HepG2 (cell line): ENCODE data around the gene GJB5. TPM values are rescaled to one million over a fixed set of nuclear protein-coding genes. Genes with fewer than 3 reads are reported as not detected.

ENCODE experiments used
- ATAC-seq: fragments of 200-7000 bp; cut with Tn5 transposase; 3 replicates; pipeline ENCODE4 v1.9.1; 2020; ENCODE audit warnings: mild to moderate bottlenecking, moderate library complexity
- Bru-seq: library from RNA; stranded (reverse); fragments of 400-500 nt; gene quantifications from one replicate; lab custom pipeline; 2021; lab: Mats Ljungman, UMichigan
- BruChase-seq, 2 experiments: library from RNA; stranded (reverse); fragments of 400-500 nt; gene quantifications; one replicate each; lab custom pipeline; 2021; lab: Mats Ljungman, UMichigan
- BruUV-seq: library from RNA; stranded (reverse); fragments of 400-500 nt; replicated peaks from 2 replicates; lab custom pipeline; 2021; lab: Mats Ljungman, UMichigan
- CTCF ChIA-PET: fragments of 300-600 bp; formaldehyde crosslinking; extraction: SDS; loops from one replicate; lab custom pipeline; 2021; ENCODE audit warnings: low total read pairs, inconsistent platforms, low intra/inter-chr PET ratio; lab: Yijun Ruan, JAX
- POLR2A ChIA-PET: fragments of 350-600 bp; sonication (Branson Sonifier 250); formaldehyde crosslinking; loops from one replicate; lab custom pipeline; 2020; ENCODE audit warnings: antibody characterized with exemption, inconsistent platforms; lab: Yijun Ruan, JAX
- DNase-seq: peaks from one replicate; pipeline ENCODE4 v3.0.0-alpha.2; 2015; ENCODE audit warnings: low spot score
- FAIRE-seq: peaks from 3 replicates; lab custom pipeline; 2011; peaks lifted over from hg19 to GRCh38; lab: Jason Lieb, UNC
- H2AFZ ChIP-seq: one replicate; pipeline ENCODE4 v1.6.1; 2011; ENCODE audit warnings: low read length, inconsistent platforms
- H3K27ac ChIP-seq: fragments of 300-600 bp; 3 replicates; pipeline ENCODE4 v1.8.0; 2011; ENCODE audit warnings: mixed run types, mild to moderate bottlenecking, mixed read lengths, low read length, inconsistent platforms; ENCODE audit not compliant: insufficient read depth; ENCODE audit errors: extremely low read length
- H3K27me3 ChIP-seq, 2 experiments: fragments of 200-600 bp in 1 of 2; 2 replicates in 1 of 2; 3 replicates in 1 of 2; pipeline versions ENCODE4 v1.6.0 to v1.8.0; 2011; ENCODE audit warnings: low read length in 2 of 2, mild to moderate bottlenecking in 2 of 2, moderate library complexity in 2 of 2, inconsistent platforms in 1 of 2; ENCODE audit not compliant: insufficient read depth in 2 of 2, control insufficient read depth in 1 of 2
- H3K36me3 ChIP-seq, 2 experiments: fragments of 200-600 bp in 1 of 2; replicated peaks in 1 of 2; 2 replicates in 1 of 2; 3 replicates in 1 of 2; pipeline versions ENCODE4 v1.5.1 to v1.8.0; 2011; ENCODE audit warnings: low read length in 2 of 2, inconsistent platforms in 1 of 2; ENCODE audit not compliant: insufficient read depth in 2 of 2, control insufficient read depth in 1 of 2
- H3K4me1 ChIP-seq: 2 replicates; pipeline ENCODE4 v1.5.1; 2012; ENCODE audit warnings: low read length, inconsistent platforms; ENCODE audit not compliant: insufficient read depth
- H3K4me2 ChIP-seq: 2 replicates; pipeline ENCODE4 v1.6.0; 2011; ENCODE audit warnings: low read depth, low read length, inconsistent platforms
- H3K4me3 ChIP-seq, 3 experiments: fragments of 200-600 bp in 1 of 3; sonication (generic), shearing (Covaris generic) in 1 of 3; replicated peaks in 1 of 3; 2 replicates each; pipeline ENCODE4 v1.5.1; 2011 to 2016; ENCODE audit warnings: low read length in 3 of 3, inconsistent platforms in 2 of 3, low read depth in 2 of 3, mild to moderate bottlenecking in 2 of 3, control low read depth in 1 of 3, mixed read lengths in 1 of 3; ENCODE audit not compliant: insufficient read depth in 1 of 3
- H3K79me2 ChIP-seq: one replicate; pipeline ENCODE4 v1.6.1; 2011; ENCODE audit warnings: low read length, inconsistent platforms; ENCODE audit not compliant: insufficient read depth
- H3K9ac ChIP-seq: 2 replicates; pipeline ENCODE4 v1.6.0; 2011; ENCODE audit warnings: mild to moderate bottlenecking, low read depth, low read length, inconsistent platforms; ENCODE audit not compliant: insufficient read depth
- H3K9me3 ChIP-seq: 2 replicates; pipeline ENCODE4 v1.5.1; 2012; ENCODE audit warnings: mild to moderate bottlenecking, low read length
- H4K20me1 ChIP-seq: 2 replicates; pipeline ENCODE4 v1.6.0; 2011; ENCODE audit warnings: inconsistent platforms, mild to moderate bottlenecking, low read length, moderate library complexity; ENCODE audit not compliant: insufficient read depth
- HMGXB3 ChIP-seq: sonication (generic); formaldehyde crosslinking; IDR thresholded peaks from 2 replicates; pipeline ENCODE4 v1.4.0; 2020; ENCODE audit warnings: missing genetic modification reagents, borderline replicate concordance
- HNRNPLL ChIP-seq: fragments of 200-400 bp; formaldehyde crosslinking; IDR thresholded peaks from 2 replicates; pipeline ENCODE4 v1.6.1; 2017; ENCODE audit warnings: mild to moderate bottlenecking, low read depth, low read length; ENCODE audit not compliant: poor library complexity, severe bottlenecking
- MATR3 ChIP-seq: sonication (generic); formaldehyde crosslinking; IDR thresholded peaks from 2 replicates; pipeline ENCODE4 v1.4.0; 2020; ENCODE audit warnings: missing genetic modification reagents
- NCOR1 ChIP-seq: fragments of 200-600 bp; sonication (generic); IDR thresholded peaks from 2 replicates; pipeline ENCODE4 v1.7.0; 2017; ENCODE audit warnings: antibody characterized with exemption, low read length, borderline replicate concordance
- NR2C2 ChIP-seq: sonication (generic); formaldehyde crosslinking; IDR thresholded peaks from 2 replicates; pipeline ENCODE4 v1.4.0; 2020; ENCODE audit warnings: missing genetic modification reagents, mild to moderate bottlenecking, moderate library complexity, borderline replicate concordance
- PCBP1 ChIP-seq: fragments of 200-400 bp; formaldehyde crosslinking; IDR thresholded peaks from 2 replicates; pipeline ENCODE4 v1.6.1; 2017; ENCODE audit warnings: mild to moderate bottlenecking, low read depth, low read length, borderline replicate concordance
- ZNF10 ChIP-seq: sonication (generic); formaldehyde crosslinking; IDR thresholded peaks from 2 replicates; pipeline ENCODE4 v1.4.0; 2020; ENCODE audit warnings: mild to moderate bottlenecking, low read depth, missing genetic modification reagents, borderline replicate concordance
- WGBS: methylation state at CpG from one replicate; pipeline ENCODE4 v1.1.6; 2017; ENCODE audit warnings: low lambda C conversion rate; 5-methylcytosine and 5-hydroxymethylcytosine counted together
- in situ Hi-C: cut with HindIII; loops from 2 replicates; pipeline ENCODE4 v1.10.0; 2017; ENCODE audit warnings: low pct_unique_long_range_greater_than_20kb; ENCODE audit not compliant: extremely low pct_ligation_motif_present
- intact Hi-C: fragments of 100-400 bp; cut with micrococcal nuclease; formaldehyde crosslinking; loops from one replicate; pipeline ENCODE4 v1.10.0; 2022; ENCODE audit not compliant: unreplicated experiment
- long read RNA-seq, 2 experiments: library from RNA in 1 of 2; library from polyadenylated mRNA in 1 of 2; stranded (forward) in 1 of 2; unstranded in 1 of 2; transcript quantifications; one replicate each; pipeline ENCODE4 v2.0.0, GENCODE V29; 2019 to 2022
- polyA minus RNA-seq, 3 experiments: library from RNA; depleted of rRNA, polyadenylated mRNA; stranded (reverse); fragments of >200 nt; gene quantifications; 2 replicates each; pipeline ENCODE4 v1.2.3, GENCODE V29; 2011; ENCODE audit warnings: low replicate concordance in 1 of 3
- polyA plus RNA-seq, 8 experiments: library from polyadenylated mRNA; depleted of rRNA in 3 of 8; stranded (reverse) in 7 of 8; unstranded in 1 of 8; fragments of >200 nt; fragmentation: Illumina TruSeq in 4 of 8; extraction: Trizol in 4 of 8; gene quantifications; 2 replicates each; pipeline versions ENCODE4 v1.2.1 to v1.2.3, GENCODE V29; 2011 to 2016; ENCODE audit warnings: low read depth in 4 of 8, missing spikeins in 1 of 8, mixed read lengths in 1 of 8; ENCODE audit not compliant: insufficient read depth in 1 of 8
- total RNA-seq, 5 experiments: library from RNA; depleted of rRNA; stranded (reverse); fragments of >200 nt; fragmentation: Illumina TruSeq; extraction: Trizol; gene quantifications; 2 replicates each; pipeline ENCODE4 v1.2.3, GENCODE V29; 2016; ENCODE audit warnings: low read depth in 1 of 5

GJB5 gene
- total RNA-seq (2016; rRNA removed; fragmentation: Illumina TruSeq; extraction: Trizol) (not detected in 2 replicates), polyA plus RNA-seq (2011; rRNA removed) (not detected in 2 replicates), polyA minus RNA-seq (2011; rRNA and poly(A)+ RNA removed; ENCODE audit: low replicate concordance) (16.6 TPM in 1 of 2 replicates, not detected in the other), Bru-seq, nascent RNA (not detected), BruChase-seq, experiment 1, labeled RNA remaining after a 6-hour chase (not detected), BruChase-seq, experiment 2, labeled RNA remaining after a 2-hour chase (not detected)
- not detected in 2 replicates for total RNA-seq (2016; cell fraction: cytosol; rRNA removed; fragmentation: Illumina TruSeq; extraction: Trizol; ENCODE audit: low read depth)
- total RNA-seq (2016; cell fraction: insoluble cytoplasmic fraction; rRNA removed; fragmentation: Illumina TruSeq; extraction: Trizol) = not detected in 2 replicates
- total RNA-seq (2016; cell fraction: membrane; rRNA removed; fragmentation: Illumina TruSeq; extraction: Trizol) = not detected in 2 replicates
- total RNA-seq (2016; cell fraction: nucleus; rRNA removed; fragmentation: Illumina TruSeq; extraction: Trizol) = not detected in 2 replicates
- not detected in 2 replicates for polyA plus RNA-seq (2011; cell fraction: cytosol; rRNA removed)
- not detected in 2 replicates for polyA plus RNA-seq (2011; cell fraction: nucleus; rRNA removed)
- not detected in 2 replicates for polyA plus RNA-seq (2012)
- not detected in 2 replicates for polyA plus RNA-seq (2016; cell fraction: cytosol; fragmentation: Illumina TruSeq; extraction: Trizol; ENCODE audit: low read depth)
- not detected in 2 replicates for polyA plus RNA-seq (2016; cell fraction: insoluble cytoplasmic fraction; fragmentation: Illumina TruSeq; extraction: Trizol; ENCODE audit: low read depth)
- polyA plus RNA-seq (2016; cell fraction: membrane; fragmentation: Illumina TruSeq; extraction: Trizol; ENCODE audit: low read depth) = not detected in 2 replicates
- not detected in 2 replicates for polyA plus RNA-seq (2016; cell fraction: nucleus; fragmentation: Illumina TruSeq; extraction: Trizol; ENCODE audit: insufficient read depth, low read depth)
- not detected in 2 replicates for polyA minus RNA-seq (2011; cell fraction: cytosol; rRNA and poly(A)+ RNA removed)
- polyA minus RNA-seq (2011; cell fraction: nucleus; rRNA and poly(A)+ RNA removed) = not detected in 2 replicates
- long read RNA-seq, experiment 1 = 0 reads
- long read RNA-seq, experiment 2 = 0 reads

GRCh38 chr1:34754964-34755637 is at the start of gene GJB5:
Gene GJB5 (plus strand): TSS chr1:34755047. CDS start chr1:34757331, 2,284 bp downstream.
- BruUV-seq = no TSS peak
- ATAC-seq = no peak
- peaks cover 1 to 44% of the 10 kb centered on the region in 2 experiments; a peak in 3 of 5 replicates for H3K27me3 ChIP-seq
- intact Hi-C loops (no loop called here), in situ Hi-C loops (no loop called here)
- H3K9me3 ChIP-seq = no peaks in the 10 kb centered on the region
- H3K79me2 ChIP-seq = no peaks in the 10 kb centered on the region
- no peak within 1 kb of the TSS for H3K9ac ChIP-seq
- H3K4me3 ChIP-seq = no peak within 1 kb of the TSS
- no peaks in the 10 kb centered on the region for H3K36me3 ChIP-seq
- H3K4me1 ChIP-seq = no peaks in the 10 kb centered on the region
- no peak for TF ChIP-seq HNRNPLL
- no peak for TF ChIP-seq MATR3 (CRISPR knock-in tag)
- TF ChIP-seq ZNF10 (CRISPR knock-in tag) = no peak
- no peak for TF ChIP-seq HMGXB3 (CRISPR knock-in tag)
- TF ChIP-seq PCBP1 = no peak
- no peak for TF ChIP-seq NR2C2 (CRISPR knock-in tag)
- TF ChIP-seq NCOR1 = no peak
- no peak for FAIRE-seq
- no peak within 1 kb of the TSS for H3K27ac ChIP-seq
- H3K4me2 ChIP-seq = no peak within 1 kb of the TSS
- POLR2A ChIA-PET = no interaction called here
- no peak for DNase-seq
- WGBS = 4% methylated on average over 4 of the region's 13 CpGs
- no peaks in the 10 kb centered on the region for H4K20me1 ChIP-seq
- CTCF ChIA-PET = no interaction called here
- H2AFZ ChIP-seq = no peak within 1 kb of the TSS
